ENCODE results near the gene DPH6. TPM values are rescaled to one million over a fixed set of nuclear protein-coding genes. Genes with fewer than 3 reads are reported as not detected.

DPH6 gene
- total RNA-seq, 1 experiment from 2014 or later = 20.3 TPM

GRCh38 chr15:35522061-35522460, 23.9 kb downstream of the DPH6 start:
- no peak for DNase-seq (ENCODE audit: unreplicated experiment)
- Mint-ChIP-seq H3K9me3 (ENCODE audit: unreplicated experiment) (no peaks in the 10 kb centered on the region), H3K36me3 (ENCODE audit: insufficient read depth, unreplicated experiment) (no peaks in the 10 kb centered on the region), H3K4me3 (ENCODE audit: unreplicated experiment) (no peak overlapping the region), H3K27me3 (ENCODE audit: insufficient read depth, unreplicated experiment) (no peaks in the 10 kb centered on the region), H3K27ac (ENCODE audit: low read depth, unreplicated experiment) (no peak overlapping the region), H3K4me1 (ENCODE audit: insufficient read depth, unreplicated experiment) (no peaks in the 10 kb centered on the region)
- ChIA-PET CTCF (no interaction called here), POLR2A (no interaction called here)
- no TSS peak for BruUV-seq (replicated peaks)
- intact Hi-C loops (cut with micrococcal nuclease) = loop anchor here (10.0 kb wide), 1 partner anchor 447 kb away; no protein-coding TSS in a partner anchor
- TF ChIP-seq CTCF (IDR thresholded peaks at IDR 0.05; ENCODE audit: unreplicated experiment) = no peak

GRCh38 chr15:35519541-35520149, 26.3 kb downstream of the DPH6 start:
- H3K4me3 Mint-ChIP-seq (ENCODE audit: unreplicated experiment) = no peak overlapping the region
- intact Hi-C loops (cut with micrococcal nuclease) = loop anchor here (1.0 to 10.0 kb wide), 7 partner anchors 232 to 1615 kb away; no protein-coding TSS in a partner anchor

GRCh38 chr15:35519052-35519451, 26.9 kb downstream of the DPH6 start:
- POLR2A ChIA-PET = no interaction called here
- H3K4me3 Mint-ChIP-seq (ENCODE audit: unreplicated experiment) = no peak overlapping the region

More at GRCh38 chr15:35519541-35520149, 26.3 kb downstream of the DPH6 start:
- Mint-ChIP-seq H3K9me3 (ENCODE audit: unreplicated experiment) (no peaks in the 10 kb centered on the region), H3K27me3 (ENCODE audit: insufficient read depth, unreplicated experiment) (no peaks in the 10 kb centered on the region), H3K4me1 (ENCODE audit: insufficient read depth, unreplicated experiment) (peaks cover 6% of the 10 kb centered on the region), H3K36me3 (ENCODE audit: insufficient read depth, unreplicated experiment) (no peaks in the 10 kb centered on the region), H3K27ac (ENCODE audit: low read depth, unreplicated experiment) (no peak overlapping the region)
- CTCF ChIA-PET = interaction anchor here (0.6 to 1.8 kb wide), 7 partner anchors 19 to 1624 kb away, joined by 3 to 4 read pairs (median 3); no protein-coding TSS in a partner anchor
- peak; percentile 64 for DNase-seq (ENCODE audit: unreplicated experiment)
- TF ChIP-seq CTCF (IDR thresholded peaks at IDR 0.05; ENCODE audit: unreplicated experiment) = peak; percentile 53
- POLR2A ChIA-PET = no interaction called here
- BruUV-seq (replicated peaks) = no TSS peak

More at GRCh38 chr15:35519052-35519451, 26.9 kb downstream of the DPH6 start:
- Mint-ChIP-seq H3K9me3 (ENCODE audit: unreplicated experiment) (no peaks in the 10 kb centered on the region), H3K36me3 (ENCODE audit: insufficient read depth, unreplicated experiment) (no peaks in the 10 kb centered on the region), H3K27me3 (ENCODE audit: insufficient read depth, unreplicated experiment) (no peaks in the 10 kb centered on the region), H3K27ac (ENCODE audit: low read depth, unreplicated experiment) (no peak overlapping the region), H3K4me1 (ENCODE audit: insufficient read depth, unreplicated experiment) (peaks cover 6% of the 10 kb centered on the region)
- CTCF ChIA-PET = interaction anchor here (0.7 to 1.8 kb wide), 5 partner anchors 237 to 1614 kb away, joined by 3 to 4 read pairs (median 3); no protein-coding TSS in a partner anchor
- no peak for TF ChIP-seq CTCF (IDR thresholded peaks at IDR 0.05; ENCODE audit: unreplicated experiment)
- DNase-seq (ENCODE audit: unreplicated experiment) = no peak
- intact Hi-C loops (cut with micrococcal nuclease) = loop anchor here (1.0 to 10.0 kb wide), 6 partner anchors 232 to 1616 kb away; no protein-coding TSS in a partner anchor
- no TSS peak for BruUV-seq (replicated peaks)

Measured in MCF 10A (cell line).